PFSK-1 (cell line): ENCODE data around the gene MET.

Experiments
- FOXP2 ChIP-seq: optimal IDR thresholded peaks from 2 replicates; pipeline ENCODE3; 2011; ENCODE audit warnings: borderline replicate concordance, control low read depth, inconsistent platforms; ENCODE audit not compliant: insufficient read depth; ENCODE audit errors: extremely low read length, extremely low read depth
- POLR2AphosphoS5 ChIP-seq: IDR thresholded peaks from 2 replicates; pipeline ENCODE4 v1.6.1; 2012; ENCODE audit warnings: low read depth, mild to moderate bottlenecking, control low read depth, low read length, moderate library complexity
- SIN3A ChIP-seq: IDR thresholded peaks from 2 replicates; pipeline ENCODE4 v1.6.1; 2012; ENCODE audit warnings: mild to moderate bottlenecking, low read length, moderate library complexity, borderline replicate concordance; ENCODE audit not compliant: insufficient read depth
- TAF1 ChIP-seq: IDR thresholded peaks from 2 replicates; pipeline ENCODE4 v1.6.1; 2012; ENCODE audit warnings: low read length, control low read depth, borderline replicate concordance; ENCODE audit not compliant: insufficient read depth
- TF ChIP-seq, protein P1 (sequence below), 2 experiments: IDR thresholded peaks; 2 replicates each; pipeline versions ENCODE4 v1.6.1 to v1.8.0; 2011 to 2012; ENCODE audit warnings: low read depth in 2 of 2, low read length in 2 of 2, control low read depth in 1 of 2, inconsistent platforms in 1 of 2, mild to moderate bottlenecking in 1 of 2, moderate library complexity in 1 of 2; ENCODE audit not compliant: insufficient read depth in 1 of 2

MET gene

DNA sequence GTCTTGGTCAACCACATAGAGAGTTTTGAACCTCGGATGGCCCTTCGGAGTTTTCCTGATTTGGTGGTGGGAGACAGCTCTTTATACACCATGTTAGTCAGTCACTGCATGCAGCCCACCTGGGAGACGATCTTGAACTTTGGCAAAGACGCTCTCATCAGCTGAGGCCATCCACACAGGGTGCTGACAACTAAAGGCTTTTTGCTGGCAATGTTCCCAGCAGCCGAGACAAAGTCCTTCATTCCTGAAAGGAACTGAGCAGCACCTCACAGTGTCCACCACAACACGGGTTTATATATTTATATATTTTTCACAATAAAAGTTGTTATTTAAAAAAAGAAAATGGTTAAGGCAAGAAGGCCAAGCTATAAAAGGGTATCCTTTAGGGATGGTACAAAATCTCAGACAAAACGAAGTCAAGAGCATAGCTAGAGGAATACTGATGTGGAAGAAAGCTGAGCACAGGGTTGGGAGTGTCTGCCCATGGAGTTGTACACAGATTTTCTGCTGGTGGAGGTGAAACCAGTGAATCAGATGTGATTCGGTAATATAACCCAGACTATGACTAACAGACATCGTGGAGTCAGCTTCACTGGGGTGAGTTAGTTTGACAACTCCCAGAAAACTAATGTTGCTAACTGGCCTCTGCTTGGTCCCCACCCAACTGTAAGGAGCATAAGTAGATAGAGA, 163.0 kb downstream of the MET start:
- TF ChIP-seq TAF1 (no peak), POLR2AphosphoS5 (no peak), FOXP2 (no peak), SIN3A (no peak)
- TF ChIP-seq, protein P1, sequence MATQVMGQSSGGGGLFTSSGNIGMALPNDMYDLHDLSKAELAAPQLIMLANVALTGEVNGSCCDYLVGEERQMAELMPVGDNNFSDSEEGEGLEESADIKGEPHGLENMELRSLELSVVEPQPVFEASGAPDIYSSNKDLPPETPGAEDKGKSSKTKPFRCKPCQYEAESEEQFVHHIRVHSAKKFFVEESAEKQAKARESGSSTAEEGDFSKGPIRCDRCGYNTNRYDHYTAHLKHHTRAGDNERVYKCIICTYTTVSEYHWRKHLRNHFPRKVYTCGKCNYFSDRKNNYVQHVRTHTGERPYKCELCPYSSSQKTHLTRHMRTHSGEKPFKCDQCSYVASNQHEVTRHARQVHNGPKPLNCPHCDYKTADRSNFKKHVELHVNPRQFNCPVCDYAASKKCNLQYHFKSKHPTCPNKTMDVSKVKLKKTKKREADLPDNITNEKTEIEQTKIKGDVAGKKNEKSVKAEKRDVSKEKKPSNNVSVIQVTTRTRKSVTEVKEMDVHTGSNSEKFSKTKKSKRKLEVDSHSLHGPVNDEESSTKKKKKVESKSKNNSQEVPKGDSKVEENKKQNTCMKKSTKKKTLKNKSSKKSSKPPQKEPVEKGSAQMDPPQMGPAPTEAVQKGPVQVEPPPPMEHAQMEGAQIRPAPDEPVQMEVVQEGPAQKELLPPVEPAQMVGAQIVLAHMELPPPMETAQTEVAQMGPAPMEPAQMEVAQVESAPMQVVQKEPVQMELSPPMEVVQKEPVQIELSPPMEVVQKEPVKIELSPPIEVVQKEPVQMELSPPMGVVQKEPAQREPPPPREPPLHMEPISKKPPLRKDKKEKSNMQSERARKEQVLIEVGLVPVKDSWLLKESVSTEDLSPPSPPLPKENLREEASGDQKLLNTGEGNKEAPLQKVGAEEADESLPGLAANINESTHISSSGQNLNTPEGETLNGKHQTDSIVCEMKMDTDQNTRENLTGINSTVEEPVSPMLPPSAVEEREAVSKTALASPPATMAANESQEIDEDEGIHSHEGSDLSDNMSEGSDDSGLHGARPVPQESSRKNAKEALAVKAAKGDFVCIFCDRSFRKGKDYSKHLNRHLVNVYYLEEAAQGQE (IDR thresholded peaks at IDR 0.05; ENCODE audit: insufficient read depth in 1 of 2, low read depth in 2 of 2, low read length in 2 of 2), result no peak

DNA sequence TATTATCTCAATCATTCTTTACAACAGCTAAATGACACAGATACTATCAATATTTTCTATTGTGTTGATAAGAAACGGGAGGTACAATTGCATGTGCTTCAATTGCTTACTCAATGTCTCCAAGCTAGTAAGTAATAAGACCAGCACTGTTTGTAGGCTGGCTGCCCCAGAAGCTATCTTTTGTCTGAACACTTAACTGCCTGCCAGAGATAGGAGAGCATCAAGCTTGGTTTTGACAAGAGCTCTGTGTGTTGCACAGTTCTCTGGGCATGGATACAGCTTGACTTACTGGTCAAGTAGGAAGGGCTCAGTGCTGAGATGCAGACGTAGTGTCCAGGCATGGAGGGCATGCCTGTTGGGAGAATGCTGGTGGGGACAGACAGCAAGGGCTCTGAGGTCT, 164.1 kb downstream of the MET start:
- TF ChIP-seq SIN3A, result no peak
- no peak for TF ChIP-seq POLR2AphosphoS5
- no peak for TF ChIP-seq TAF1
- TF ChIP-seq, protein P1 (IDR thresholded peaks at IDR 0.05; ENCODE audit: insufficient read depth in 1 of 2, low read depth in 2 of 2, low read length in 2 of 2), result no peak
- no peak for TF ChIP-seq FOXP2

DNA sequence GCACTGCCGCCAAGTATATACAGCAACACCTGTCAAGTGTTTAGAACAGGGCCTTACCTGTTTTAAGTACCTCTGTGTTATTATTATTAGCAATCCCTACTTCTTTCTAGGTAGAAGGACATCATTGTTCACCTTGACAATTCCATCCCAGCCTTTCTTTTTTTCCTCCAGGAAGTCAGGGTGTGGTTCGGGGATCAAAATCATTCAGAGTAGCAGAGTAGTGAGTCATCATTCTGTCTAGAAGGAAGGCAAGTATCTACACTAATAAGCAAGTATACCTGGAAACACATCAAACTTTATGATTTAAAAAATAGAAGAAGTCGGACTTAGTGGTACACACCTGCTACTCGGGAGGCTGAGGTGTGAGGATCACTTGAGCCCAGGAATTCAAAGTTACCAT, 164.9 kb downstream of the MET start:
- TF ChIP-seq POLR2AphosphoS5, result no peak
- no peak for TF ChIP-seq SIN3A
- no peak for TF ChIP-seq FOXP2
- TF ChIP-seq, protein P1 (IDR thresholded peaks at IDR 0.05; ENCODE audit: insufficient read depth in 1 of 2, low read depth in 2 of 2, low read length in 2 of 2), result no peak
- no peak for TF ChIP-seq TAF1

DNA sequence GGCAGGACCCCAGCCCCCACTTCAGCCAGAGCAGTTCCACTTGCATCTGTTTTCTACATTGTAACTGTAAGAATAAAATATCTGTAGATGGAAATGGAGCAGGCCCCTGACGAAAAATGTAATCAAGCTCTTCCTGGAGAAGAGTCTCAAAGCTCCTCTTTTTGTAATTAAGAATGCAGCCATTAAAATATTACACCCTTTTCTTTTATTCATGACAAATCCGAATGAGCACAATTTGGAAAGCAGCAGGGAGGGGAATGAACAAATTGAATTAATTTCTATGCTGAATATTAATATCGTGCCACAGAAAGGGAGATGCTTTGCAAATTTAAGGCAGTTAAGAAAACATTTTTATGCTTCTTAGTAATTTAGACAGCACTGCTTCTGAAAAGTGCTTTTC, 165.6 kb downstream of the MET start:
- TF ChIP-seq SIN3A, result no peak

DNA sequence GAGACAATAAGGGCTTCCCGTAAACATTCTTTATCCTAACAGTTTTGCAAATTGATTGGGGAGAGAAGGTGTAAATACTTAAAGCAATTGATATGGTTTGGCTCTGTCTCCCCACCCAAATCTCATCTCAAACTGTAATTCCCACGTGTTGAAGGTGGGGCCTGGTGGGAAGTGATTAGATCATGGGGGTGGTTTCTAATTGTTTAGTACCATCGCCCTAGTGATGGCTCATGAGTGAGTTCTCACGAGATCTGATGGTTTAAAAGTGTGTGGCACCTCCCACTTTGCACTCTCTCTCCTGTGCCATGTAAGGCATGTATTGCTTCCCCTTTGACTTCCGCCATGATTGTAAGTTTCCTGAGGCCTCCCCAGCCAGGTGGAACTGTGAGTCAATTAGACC, 168.3 kb downstream of the MET start:
- TF ChIP-seq SIN3A, result no peak

DNA sequence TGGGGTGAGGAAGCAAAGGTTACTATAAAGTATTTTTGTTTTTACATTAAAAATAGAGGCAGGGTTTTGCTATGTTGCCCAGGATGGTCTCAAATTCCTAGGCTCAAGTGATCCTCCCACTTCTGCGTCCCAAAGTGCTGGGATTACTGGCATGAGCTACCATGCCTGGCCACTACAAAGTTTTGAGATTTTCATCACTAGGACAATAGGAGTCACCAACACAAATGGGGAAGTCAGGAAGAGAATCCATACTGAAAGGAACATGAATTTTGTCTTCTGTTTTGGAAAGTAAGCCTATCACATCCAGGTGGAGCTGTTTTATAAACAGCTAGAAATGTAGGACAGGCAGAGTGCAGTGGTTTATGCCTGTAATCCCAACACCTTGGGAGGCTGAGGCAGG, 170.4 kb downstream of the MET start:
- TF ChIP-seq, protein P1 (IDR thresholded peaks at IDR 0.05; ENCODE audit: insufficient read depth in 1 of 2, low read depth in 2 of 2, low read length in 2 of 2), result no peak
- TF ChIP-seq POLR2AphosphoS5, result no peak
- TF ChIP-seq FOXP2, result no peak
- TF ChIP-seq TAF1, result no peak
- TF ChIP-seq SIN3A, result no peak
